Activated CD4-positive, alpha-beta T cell treated with anti-CD3 and anti-CD28 coated beads, Interleukin-2, Interleukin-6, amounts not matched to agents 100 ng/mL and 50 ng/mL, durations not matched to agents 16 hours and 8 hours (primary cell): ENCODE measurements around the gene EIF4E.
"Not testable (repeated sequence)": the region's sequence is repeated elsewhere in the genome, so short reads cannot be mapped to it uniquely, and the experiment has no call there.

ENCODE experiments used
- DNase-seq: peaks from one replicate; pipeline ENCODE4 v3.0.0-alpha.2; 2020

EIF4E gene

GRCh38 chr4:98872120-98872906 lies 56.6 kb downstream of the EIF4E start:
- not testable (repeated sequence) for DNase-seq

GRCh38 chr4:98867648-98868047 lies 61.3 kb downstream of the EIF4E start:
- DNase-seq, result no peak

- DNase-seq, result no peak
These were observed 63.9 kb downstream of the EIF4E start for GRCh38 chr4:98865059-98865458.

GRCh38 chr4:98864560-98864959 lies 64.4 kb downstream of the EIF4E start:
- peak; percentile 82 for DNase-seq

GRCh38 chr4:98862371-98862770 lies 66.6 kb downstream of the EIF4E start:
- DNase-seq, result no peak

GRCh38 chr4:98861100-98861884 lies 67.6 kb downstream of the EIF4E start:
- DNase-seq, result no peak

- no peak for DNase-seq
These were observed 77.1 kb downstream of the EIF4E start for GRCh38 chr4:98851806-98852205.

GRCh38 chr4:98850937-98851336 lies 78.0 kb downstream of the EIF4E start:
- DNase-seq, result no peak

GRCh38 chr4:98848448-98848847 lies 80.5 kb downstream of the EIF4E start:
- DNase-seq, result no peak

GRCh38 chr4:98845960-98846359 lies 83.0 kb downstream of the EIF4E start:
- no peak for DNase-seq

GRCh38 chr4:98842917-98843316 lies 86.0 kb downstream of the EIF4E start:
- not testable (repeated sequence) for DNase-seq

- no peak for DNase-seq
These were observed 89.8 kb downstream of the EIF4E start for GRCh38 chr4:98838977-98839618.

- no peak for DNase-seq
These were observed 90.4 kb downstream of the EIF4E start for GRCh38 chr4:98838531-98838930.

- DNase-seq, result no peak
These were observed 95.5 kb downstream of the EIF4E start for GRCh38 chr4:98833384-98833783.

GRCh38 chr4:98831036-98831435 lies 97.9 kb downstream of the EIF4E start:
- not testable (repeated sequence) for DNase-seq
